ENCODE measurements around the gene NXPH3. TPM values are rescaled to one million over a fixed set of nuclear protein-coding genes. Genes with fewer than 3 reads are reported as not detected.

NXPH3 gene
- total RNA-seq, 1 experiment from 2014 or later = not detected

DNA sequence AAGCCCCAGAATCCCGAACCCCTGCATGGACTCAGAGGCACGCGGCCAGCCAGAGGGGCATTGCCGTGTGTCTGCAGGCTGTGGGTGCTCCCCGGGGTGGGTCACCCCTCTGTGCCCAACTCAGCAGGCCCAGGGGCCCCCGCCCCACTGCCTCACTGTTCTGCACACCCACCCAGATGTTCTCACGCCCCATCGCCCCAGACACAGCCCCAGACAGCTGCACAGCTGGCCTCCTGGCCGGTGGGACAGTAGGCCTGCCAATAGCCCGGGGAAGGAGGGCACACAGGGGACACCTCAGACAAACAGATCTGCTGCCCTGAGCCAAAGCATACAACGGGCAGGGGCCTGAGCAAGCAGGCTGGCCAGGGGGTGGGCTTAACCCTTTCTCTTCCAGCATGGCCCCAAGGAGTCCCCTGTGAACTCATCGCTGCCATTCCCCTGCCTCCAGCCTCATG lies 27.6 kb upstream of the NXPH3 start:
- Histone ChIP-seq H4K20me1 (ENCODE audit: insufficient read depth) (no peaks in the 10 kb centered on the region), H3K4me3 (no peak overlapping the region), H3K4me1 (replicated peaks; ENCODE audit: insufficient read depth) (no peaks in the 10 kb centered on the region), H3K9me3 (ENCODE audit: insufficient read depth, low read depth) (no peaks in the 10 kb centered on the region), H3K9me2 (ENCODE audit: insufficient read depth) (no peaks in the 10 kb centered on the region), H3K27me3 (ENCODE audit: insufficient read depth, low read depth) (peaks cover 10% of the 10 kb centered on the region; the same call in 1 of the 2 replicates), H3K36me3 (ENCODE audit: low read depth) (no peaks in the 10 kb centered on the region), H3K27ac (no peak overlapping the region), H3F3A (ENCODE audit: insufficient read depth, low read depth) (no peaks in the 10 kb centered on the region), H3K79me2 (ENCODE audit: low read depth) (no peaks in the 10 kb centered on the region), H3K4me2 (no peak overlapping the region), H2AFZ (no peak overlapping the region)
- no TSS peak for BruUV-seq (replicated peaks)
- CTCF ChIA-PET = no interaction called here
- DNase-seq = no peak
- POLR2A ChIA-PET (ENCODE audit: unreplicated experiment) = no interaction called here
- TF ChIP-seq, protein P1, sequence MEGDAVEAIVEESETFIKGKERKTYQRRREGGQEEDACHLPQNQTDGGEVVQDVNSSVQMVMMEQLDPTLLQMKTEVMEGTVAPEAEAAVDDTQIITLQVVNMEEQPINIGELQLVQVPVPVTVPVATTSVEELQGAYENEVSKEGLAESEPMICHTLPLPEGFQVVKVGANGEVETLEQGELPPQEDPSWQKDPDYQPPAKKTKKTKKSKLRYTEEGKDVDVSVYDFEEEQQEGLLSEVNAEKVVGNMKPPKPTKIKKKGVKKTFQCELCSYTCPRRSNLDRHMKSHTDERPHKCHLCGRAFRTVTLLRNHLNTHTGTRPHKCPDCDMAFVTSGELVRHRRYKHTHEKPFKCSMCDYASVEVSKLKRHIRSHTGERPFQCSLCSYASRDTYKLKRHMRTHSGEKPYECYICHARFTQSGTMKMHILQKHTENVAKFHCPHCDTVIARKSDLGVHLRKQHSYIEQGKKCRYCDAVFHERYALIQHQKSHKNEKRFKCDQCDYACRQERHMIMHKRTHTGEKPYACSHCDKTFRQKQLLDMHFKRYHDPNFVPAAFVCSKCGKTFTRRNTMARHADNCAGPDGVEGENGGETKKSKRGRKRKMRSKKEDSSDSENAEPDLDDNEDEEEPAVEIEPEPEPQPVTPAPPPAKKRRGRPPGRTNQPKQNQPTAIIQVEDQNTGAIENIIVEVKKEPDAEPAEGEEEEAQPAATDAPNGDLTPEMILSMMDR (conservative IDR thresholded peaks at IDR 0.05) = no peak
- no peak for TF ChIP-seq EZH2 (IDR thresholded peaks at IDR 0.05; ENCODE audit: low read depth)
- intact Hi-C loops (cut with micrococcal nuclease; ENCODE audit: unreplicated experiment) = loop anchor here (2.0 kb wide), 2 partner anchors 51 to 233 kb away; no protein-coding TSS in a partner anchor

DNA sequence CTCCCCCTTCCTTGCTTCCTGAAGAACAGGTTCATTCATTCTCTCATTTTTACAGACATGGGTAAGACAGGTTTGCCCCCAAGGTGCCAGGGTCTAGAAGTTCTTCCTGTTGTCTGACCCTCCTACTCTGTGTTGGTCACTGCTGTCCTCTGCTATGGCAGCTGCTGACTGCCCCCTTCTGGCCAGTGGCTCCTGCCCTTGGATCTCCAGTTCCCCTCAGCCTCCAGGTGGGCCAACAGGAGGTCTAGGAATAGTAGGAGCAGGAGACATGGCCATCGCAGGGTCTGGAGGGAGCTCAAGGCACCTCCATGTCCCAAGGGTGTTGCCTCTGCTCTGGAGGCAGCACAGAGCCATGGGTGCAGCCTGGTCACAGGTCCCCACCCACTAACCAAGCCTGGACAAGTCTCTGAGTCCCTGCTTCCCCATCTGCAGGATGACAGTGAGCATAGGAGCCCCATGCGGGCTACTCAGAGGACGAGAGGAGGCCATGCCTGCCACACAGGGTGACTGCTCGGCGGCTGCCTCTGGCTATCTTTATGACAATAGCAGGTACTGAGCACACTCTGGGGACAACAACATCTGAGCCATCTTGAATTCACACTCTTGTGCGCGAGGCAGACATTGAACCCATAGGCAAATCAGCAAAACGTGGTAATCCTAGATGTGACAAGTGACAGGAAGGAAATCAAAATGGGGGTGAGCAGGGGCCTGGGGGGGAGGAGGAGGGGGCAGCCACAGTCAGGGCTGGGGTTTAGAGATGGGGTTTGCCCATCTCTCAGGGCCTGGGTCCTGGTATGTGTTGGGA lies 27.0 kb upstream of the NXPH3 start:
- Histone ChIP-seq H4K20me1 (ENCODE audit: insufficient read depth) (no peaks in the 10 kb centered on the region), H3K27ac (no peak overlapping the region), H3K27me3 (ENCODE audit: insufficient read depth, low read depth) (peaks cover 10% of the 10 kb centered on the region; the same call in 1 of the 2 replicates), H3K9me2 (ENCODE audit: insufficient read depth) (no peaks in the 10 kb centered on the region), H3K4me3 (no peak overlapping the region), H3K79me2 (ENCODE audit: low read depth) (no peaks in the 10 kb centered on the region), H3F3A (ENCODE audit: insufficient read depth, low read depth) (no peaks in the 10 kb centered on the region), H3K9me3 (ENCODE audit: insufficient read depth, low read depth) (no peaks in the 10 kb centered on the region), H2AFZ (no peak overlapping the region), H3K4me1 (replicated peaks; ENCODE audit: insufficient read depth) (no peaks in the 10 kb centered on the region), H3K4me2 (no peak overlapping the region), H3K36me3 (ENCODE audit: low read depth) (no peaks in the 10 kb centered on the region)
- ChIA-PET POLR2A (ENCODE audit: unreplicated experiment) (no interaction called here), CTCF (interaction anchor here (0.7 kb wide), 1 partner anchor 24 kb away, joined by 3 read pairs; no protein-coding TSS in a partner anchor)
- intact Hi-C loops (cut with micrococcal nuclease; ENCODE audit: unreplicated experiment) = loop anchor here (2.0 kb wide), 2 partner anchors 52 to 234 kb away; no protein-coding TSS in a partner anchor
- DNase-seq = peak in 1 of 2 experiments; percentile 53
- TF ChIP-seq, protein P1 (conservative IDR thresholded peaks at IDR 0.05) = peak; percentile 79
- no peak for TF ChIP-seq EZH2 (IDR thresholded peaks at IDR 0.05; ENCODE audit: low read depth)
- BruUV-seq (replicated peaks) = no TSS peak

DNA sequence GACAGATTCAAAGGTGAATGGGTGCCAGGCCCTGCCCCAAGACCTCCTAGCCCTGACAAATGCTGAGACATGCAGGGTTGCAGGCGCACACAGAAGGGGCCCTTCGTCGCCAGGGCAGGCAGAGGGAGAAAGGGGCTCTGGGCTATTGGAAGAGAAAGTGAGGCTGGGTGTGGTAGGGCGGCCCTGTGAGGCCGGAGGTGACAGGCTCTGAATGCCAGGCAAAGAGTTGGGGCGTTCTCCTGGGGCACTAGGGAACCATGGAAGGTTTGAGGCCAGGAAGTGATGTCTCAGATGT lies 26.4 kb upstream of the NXPH3 start:
- H2AFZ ChIP-seq = no peak overlapping the region
- H3K4me2 ChIP-seq = no peak overlapping the region
- H3K4me3 ChIP-seq = no peak overlapping the region
- CTCF ChIA-PET = interaction anchor here (0.5 kb wide), 1 partner anchor 138 kb away, joined by 3 read pairs; no protein-coding TSS in a partner anchor
- H4K20me1 ChIP-seq (ENCODE audit: insufficient read depth) = no peaks in the 10 kb centered on the region
- no peak overlapping the region for H3K27ac ChIP-seq
- DNase-seq = no peak
- intact Hi-C loops (cut with micrococcal nuclease; ENCODE audit: unreplicated experiment) = loop anchor here (2.0 kb wide), 2 partner anchors 52 to 234 kb away; no protein-coding TSS in a partner anchor
- H3K79me2 ChIP-seq (ENCODE audit: low read depth) = no peaks in the 10 kb centered on the region
- H3K27me3 ChIP-seq (ENCODE audit: insufficient read depth, low read depth) = peaks cover 10% of the 10 kb centered on the region; the same call in 1 of the 2 replicates
- no TSS peak for BruUV-seq (replicated peaks)
- TF ChIP-seq, protein P1 (conservative IDR thresholded peaks at IDR 0.05) = no peak
- TF ChIP-seq EZH2 (IDR thresholded peaks at IDR 0.05; ENCODE audit: low read depth) = no peak
- no peaks in the 10 kb centered on the region for H3F3A ChIP-seq (ENCODE audit: insufficient read depth, low read depth)
- no peaks in the 10 kb centered on the region for H3K9me3 ChIP-seq (ENCODE audit: insufficient read depth, low read depth)
- POLR2A ChIA-PET (ENCODE audit: unreplicated experiment) = no interaction called here
- H3K4me1 ChIP-seq (replicated peaks; ENCODE audit: insufficient read depth) = no peaks in the 10 kb centered on the region
- H3K9me2 ChIP-seq (ENCODE audit: insufficient read depth) = no peaks in the 10 kb centered on the region
- no peaks in the 10 kb centered on the region for H3K36me3 ChIP-seq (ENCODE audit: low read depth)
